Lung (tissue), 12 donors: ENCODE results near the gene APLF. TPM values are rescaled to one million over a fixed set of nuclear protein-coding genes. Genes with fewer than 3 reads are reported as not detected.

ENCODE experiments used
- ATAC-seq: fragments of 200-7000 bp; cut with Tn5 transposase; one replicate; pipeline ENCODE4 v1.9.1; 2020; ENCODE audit warnings: moderate number of reproducible peaks; ENCODE audit not compliant: insufficient read depth, low FRiP score
- DNase-seq, 3 donors: peaks; one replicate each; pipeline ENCODE4 v3.0.0-alpha.2; 2013 to 2017
- H3K27ac ChIP-seq, 2 donors: one replicate each; pipeline ENCODE4 v1.5.1; 2013; ENCODE audit warnings: mild to moderate bottlenecking in 2 of 2, moderate library complexity in 2 of 2, control low read depth in 1 of 2, inconsistent platforms in 1 of 2, low read depth in 1 of 2, low read length in 1 of 2
- H3K27me3 ChIP-seq, 3 donors: one replicate each; pipeline ENCODE4 v1.5.1; 2013; ENCODE audit warnings: low read length in 2 of 3; ENCODE audit not compliant: control insufficient read depth in 3 of 3, insufficient read depth in 3 of 3
- H3K36me3 ChIP-seq, 4 donors: one replicate each; pipeline ENCODE4 v1.5.1; 2013; ENCODE audit warnings: low read length in 4 of 4, mild to moderate bottlenecking in 1 of 4, moderate library complexity in 1 of 4; ENCODE audit not compliant: control insufficient read depth in 4 of 4, insufficient read depth in 4 of 4
- H3K4me1 ChIP-seq, 5 donors: one replicate each; pipeline ENCODE4 v1.5.1; 2013; ENCODE audit warnings: low read length in 5 of 5, mild to moderate bottlenecking in 2 of 5, moderate library complexity in 1 of 5; ENCODE audit not compliant: control insufficient read depth in 5 of 5, insufficient read depth in 5 of 5
- H3K4me3 ChIP-seq: one replicate; pipeline ENCODE4 v1.5.1; 2013; ENCODE audit warnings: mild to moderate bottlenecking, control low read depth, moderate library complexity
- H3K9ac ChIP-seq, 2 donors: one replicate each; pipeline ENCODE4 v1.5.1; 2013; ENCODE audit warnings: low read length in 2 of 2, control low read depth in 1 of 2; ENCODE audit not compliant: insufficient read depth in 1 of 2
- H3K9me3 ChIP-seq, 4 donors: one replicate each; pipeline ENCODE4 v1.5.1; 2013; ENCODE audit warnings: low read length in 3 of 4, mild to moderate bottlenecking in 1 of 4, moderate library complexity in 1 of 4; ENCODE audit not compliant: control insufficient read depth in 4 of 4, insufficient read depth in 3 of 4
- WGBS, 2 donors: extraction: QIAGEN DNeasy Blood & Tissue Kit; methylation state at CpG; one replicate each; pipeline ENCODE4 v1.1.7; 2013; 5-methylcytosine and 5-hydroxymethylcytosine counted together
- polyA plus RNA-seq, 2 donors: library from polyadenylated mRNA; stranded (reverse); fragments of 200-250 nt; gene quantifications; one replicate each; pipeline ENCODE4 v1.2.1, GENCODE V29; 2013
- total RNA-seq, 2 donors: library from RNA; depleted of rRNA in 1 of 2; stranded (reverse); fragments of >200 nt in 1 of 2; gene quantifications; one replicate each; pipeline ENCODE4 v1.2.1, GENCODE V29; 2014 to 2021
- TF ChIP-seq, protein P1 (sequence below): IDR thresholded peaks from 2 replicates; pipeline ENCODE4 v1.5.1; 2012; ENCODE audit warnings: mild to moderate bottlenecking; ENCODE audit errors: control extremely low read depth, extremely low read depth
- donor health status: control.
- donor health status: control.
- donor health status: Bipolar disorder and iron deficiency.
- donor health status: healthy.
- donor health status: DM: yes; HTN: yes; CAD: no.

Gene APLF
- total and polyA plus RNA-seq, 4 donors = 0.50 to 11.8 (median 2.3) TPM

DNA sequence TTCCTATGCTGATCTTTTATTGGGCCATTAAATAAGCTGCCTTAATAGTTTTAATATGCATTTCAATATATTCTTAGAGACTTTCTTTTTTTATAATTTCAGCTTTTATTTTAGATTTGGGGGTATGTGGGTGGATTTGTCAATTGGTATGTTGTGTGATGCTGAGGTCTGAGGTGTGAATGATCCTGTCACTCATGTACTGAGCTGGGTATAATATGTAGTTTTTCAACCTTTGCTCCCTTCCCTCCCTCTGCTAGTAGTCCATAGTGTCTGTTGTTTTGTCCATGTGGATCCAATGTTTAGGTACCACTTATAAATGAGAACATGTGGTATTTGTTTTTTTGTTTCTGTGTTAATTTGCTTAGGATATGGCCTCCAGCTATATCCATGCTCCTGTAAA is 140.5 kb downstream of the APLF start:
- Histone ChIP-seq H3K27me3 (no peaks in the 10 kb centered on the region), H3K36me3 (no peaks in the 10 kb centered on the region), H3K9ac (no peak overlapping the region), H3K9me3 (peaks cover 0 to 5% (median 2%) of the 10 kb centered on the region in 4 donors), H3K27ac (no peak overlapping the region), H3K4me1 (no peaks in the 10 kb centered on the region), H3K4me3 (no peak overlapping the region)
- TF ChIP-seq, protein P1, sequence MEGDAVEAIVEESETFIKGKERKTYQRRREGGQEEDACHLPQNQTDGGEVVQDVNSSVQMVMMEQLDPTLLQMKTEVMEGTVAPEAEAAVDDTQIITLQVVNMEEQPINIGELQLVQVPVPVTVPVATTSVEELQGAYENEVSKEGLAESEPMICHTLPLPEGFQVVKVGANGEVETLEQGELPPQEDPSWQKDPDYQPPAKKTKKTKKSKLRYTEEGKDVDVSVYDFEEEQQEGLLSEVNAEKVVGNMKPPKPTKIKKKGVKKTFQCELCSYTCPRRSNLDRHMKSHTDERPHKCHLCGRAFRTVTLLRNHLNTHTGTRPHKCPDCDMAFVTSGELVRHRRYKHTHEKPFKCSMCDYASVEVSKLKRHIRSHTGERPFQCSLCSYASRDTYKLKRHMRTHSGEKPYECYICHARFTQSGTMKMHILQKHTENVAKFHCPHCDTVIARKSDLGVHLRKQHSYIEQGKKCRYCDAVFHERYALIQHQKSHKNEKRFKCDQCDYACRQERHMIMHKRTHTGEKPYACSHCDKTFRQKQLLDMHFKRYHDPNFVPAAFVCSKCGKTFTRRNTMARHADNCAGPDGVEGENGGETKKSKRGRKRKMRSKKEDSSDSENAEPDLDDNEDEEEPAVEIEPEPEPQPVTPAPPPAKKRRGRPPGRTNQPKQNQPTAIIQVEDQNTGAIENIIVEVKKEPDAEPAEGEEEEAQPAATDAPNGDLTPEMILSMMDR = no peak
- no peak for DNase-seq
- no peak for ATAC-seq

DNA sequence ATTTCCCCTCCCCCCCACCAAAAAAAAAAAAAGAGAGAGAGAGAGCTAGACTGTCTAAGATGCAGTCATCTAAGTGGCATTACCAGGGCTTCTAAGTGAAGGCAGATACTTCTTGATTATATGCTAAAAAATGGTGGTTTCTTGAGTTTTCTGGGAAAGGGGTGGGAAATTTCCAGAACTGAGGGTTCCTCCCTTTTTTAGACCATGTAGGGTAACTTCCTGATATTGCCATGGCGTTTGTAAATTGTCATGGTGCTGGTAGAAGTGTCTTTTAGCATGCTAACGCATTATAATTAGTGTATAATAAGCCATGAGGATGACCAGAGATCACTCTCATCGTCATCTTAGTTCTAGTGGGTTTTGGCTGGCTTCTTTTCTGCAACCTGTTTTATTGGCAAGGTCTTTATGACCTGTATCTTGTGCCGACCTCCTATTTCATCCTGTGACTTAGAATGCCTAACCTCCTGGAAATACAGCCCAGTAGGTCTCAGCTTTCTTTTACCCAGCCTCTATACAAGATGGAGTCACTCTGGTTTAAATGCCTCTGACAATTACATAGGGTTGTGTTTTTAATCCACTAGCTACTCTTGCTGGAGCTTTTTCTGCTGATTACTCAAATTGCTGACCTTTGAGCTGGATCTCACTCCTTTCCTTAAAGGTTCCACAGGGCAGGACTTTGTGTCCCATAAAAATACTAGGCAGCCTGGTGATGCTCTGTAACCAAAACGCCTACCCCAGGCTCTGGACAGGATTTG is 145.6 kb downstream of the APLF start:
- Histone ChIP-seq H3K9ac (no peak overlapping the region), H3K4me3 (no peak overlapping the region), H3K27ac (no peak overlapping the region), H3K4me1 (no peaks in the 10 kb centered on the region), H3K9me3 (peaks cover 0 to 3% (median 0%) of the 10 kb centered on the region in 4 donors), H3K36me3 (no peaks in the 10 kb centered on the region), H3K27me3 (no peaks in the 10 kb centered on the region)
- no peak for ATAC-seq
- TF ChIP-seq, protein P1 = no peak
- 89 to 91% methylated on average over 5 of the region's 5 CpGs for WGBS, 2 donors
- DNase-seq = no peak

DNA sequence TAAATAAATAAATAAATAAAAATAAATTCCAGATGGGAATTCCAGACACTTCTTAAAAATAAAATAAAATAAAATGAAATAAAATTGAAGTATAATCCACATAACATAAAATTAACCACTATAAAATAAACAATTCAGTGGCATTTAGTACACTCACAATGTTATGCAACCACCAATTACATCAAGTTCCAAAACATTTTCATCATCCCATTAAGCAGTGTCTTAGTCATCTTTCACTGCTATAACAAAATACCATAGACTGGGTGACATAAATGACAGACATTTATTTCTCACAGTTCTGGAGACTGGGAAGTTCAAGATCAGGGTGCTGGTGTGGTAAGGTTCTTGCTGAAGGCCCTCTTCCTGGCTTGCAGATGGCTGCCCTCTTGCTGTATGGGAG is 153.4 kb downstream of the APLF start:
- H3K27ac ChIP-seq = no peak overlapping the region
- no peak overlapping the region for H3K4me3 ChIP-seq
- H3K36me3 ChIP-seq = no peaks in the 10 kb centered on the region
- TF ChIP-seq, protein P1 = no peak
- DNase-seq = no peak
- no peaks in the 10 kb centered on the region for H3K4me1 ChIP-seq
- H3K9me3 ChIP-seq = peaks cover 0 to 5% (median 2%) of the 10 kb centered on the region in 4 donors
- H3K9ac ChIP-seq = no peak overlapping the region
- no peak for ATAC-seq
- peaks cover 0 to under 1% (median 0%) of the 10 kb centered on the region in 3 donors for H3K27me3 ChIP-seq

DNA sequence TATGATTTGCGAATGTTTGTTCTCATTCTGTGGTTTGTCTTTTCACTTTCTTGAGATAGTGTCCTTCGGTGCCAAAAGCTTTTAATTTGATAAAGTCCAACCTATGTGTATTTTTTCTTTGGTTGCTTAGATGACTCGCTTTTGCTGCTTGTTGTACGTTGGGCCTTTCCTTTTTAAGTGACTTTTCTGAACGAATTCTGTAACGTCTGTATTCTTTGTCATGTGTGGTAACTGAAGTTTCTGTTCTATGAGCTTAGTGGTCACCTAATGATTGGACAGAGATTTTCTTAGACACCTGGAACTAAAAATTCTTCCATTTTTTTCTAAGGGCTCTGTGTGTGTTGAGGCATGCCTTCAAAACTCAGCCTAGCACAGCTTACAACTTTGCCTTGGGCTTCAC is 156.4 kb downstream of the APLF start:
- Histone ChIP-seq H3K27ac (no peak overlapping the region), H3K27me3 (peaks cover 0 to 3% (median 0%) of the 10 kb centered on the region in 3 donors), H3K4me1 (no peaks in the 10 kb centered on the region), H3K9me3 (peaks cover 0 to 5% (median 3%) of the 10 kb centered on the region in 4 donors), H3K36me3 (no peaks in the 10 kb centered on the region), H3K4me3 (no peak overlapping the region), H3K9ac (no peak overlapping the region)
- TF ChIP-seq, protein P1 = no peak
- DNase-seq = no peak
- ATAC-seq = no peak
- 88 to 97% methylated on average over 6 of the region's 6 CpGs for WGBS, 2 donors
